Thyroid gland (tissue), 4 donors: ENCODE measurements around the gene TENM3. TPM values are rescaled to one million over a fixed set of nuclear protein-coding genes. Genes with fewer than 3 reads are reported as not detected.

Source experiments
- DNase-seq, 2 donors: peaks; one replicate each; pipeline ENCODE4 v3.0.0-alpha.2; 2019
- H3K27ac ChIP-seq, 3 donors: fragments of 200-600 bp; sonication (generic); 1 replicate in 2 of 3; 2 replicates in 1 of 3; pipeline ENCODE4 v1.5.1; 2016 to 2019; ENCODE audit warnings: mild to moderate bottlenecking in 1 of 3, moderate library complexity in 1 of 3
- H3K27me3 ChIP-seq: fragments of 200-600 bp; sonication (generic); one replicate; pipeline ENCODE4 v1.5.1; 2019
- H3K36me3 ChIP-seq, 2 donors: fragments of 200-600 bp; sonication (generic); one replicate each; pipeline ENCODE4 v1.5.1; 2016 to 2019
- H3K4me1 ChIP-seq, 2 donors: fragments of 200-600 bp; sonication (generic); one replicate each; pipeline ENCODE4 v1.5.1; 2017 to 2019
- H3K4me3 ChIP-seq, 3 donors: fragments of 200-600 bp; sonication (generic); replicated peaks in 1 of 3; 1 replicate in 2 of 3; 2 replicates in 1 of 3; pipeline ENCODE4 v1.5.1; 2016; ENCODE audit warnings: mild to moderate bottlenecking in 1 of 3
- H3K9me3 ChIP-seq: fragments of 200-600 bp; sonication (generic); one replicate; pipeline ENCODE4 v1.5.1; 2017
- POLR2A ChIP-seq, 2 donors: fragments of 450-650 bp; IDR thresholded peaks; one replicate each; pipeline ENCODE4 v1.6.1; 2017; ENCODE audit warnings: antibody characterized with exemption in 2 of 2, mild to moderate bottlenecking in 2 of 2, moderate library complexity in 1 of 2
- WGBS, 2 donors: methylation state at CpG; one replicate each; pipeline ENCODE4 v1.1.5; 2017; 5-methylcytosine and 5-hydroxymethylcytosine counted together
- intact Hi-C: fragments of 100-400 bp; cut with DNase I; formaldehyde crosslinking; loops from one replicate; pipeline ENCODE4 v1.15.1; 2023
- total RNA-seq, 4 donors: library from RNA; depleted of rRNA; stranded (reverse); fragments of >200 nt; gene quantifications; one replicate each; pipeline ENCODE4 v1.2.3, GENCODE V29; 2016
- TF ChIP-seq, protein P1 (sequence below), 6 experiments: fragments of 200-600 bp in 3 of 6; fragments of 450-650 bp in 3 of 6; sonication (generic) in 3 of 6; IDR thresholded peaks; one replicate each; pipeline ENCODE4 v1.5.1; 2016 to 2019; ENCODE audit warnings: antibody characterized with exemption in 6 of 6, mild to moderate bottlenecking in 2 of 6, inconsistent platforms in 1 of 6, moderate library complexity in 1 of 6

Gene TENM3
- total RNA-seq, 4 donors from 2014 or later: 41.8 to 82.2 (median 68.1) TPM

DNA sequence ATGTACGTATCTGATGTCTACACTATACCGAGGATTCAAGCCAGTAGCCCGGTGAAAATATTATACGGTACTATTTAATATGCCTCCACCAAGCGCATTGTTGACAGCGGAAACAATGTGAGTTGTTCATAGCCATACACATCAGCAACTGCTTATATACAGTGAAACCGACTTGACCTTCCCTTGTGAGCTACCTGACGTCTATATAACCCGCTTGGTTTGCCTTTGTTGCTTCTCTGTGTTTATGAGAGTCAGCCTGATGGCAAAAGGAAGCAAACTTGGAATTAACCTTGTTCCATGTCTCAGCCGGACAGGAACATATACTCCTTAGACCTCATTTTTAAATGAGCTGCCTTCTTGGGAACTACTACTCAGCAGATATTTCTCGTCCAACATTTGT is 462.2 kb downstream of the TENM3 start:
- Histone ChIP-seq H3K36me3 (no peaks in the 10 kb centered on the region), H3K4me1 (no peaks in the 10 kb centered on the region), H3K9me3 (no peaks in the 10 kb centered on the region), H3K4me3 (no peak overlapping the region), H3K27me3 (no peaks in the 10 kb centered on the region), H3K27ac (no peak overlapping the region)
- 95 to 97% methylated on average over 11 of the region's 11 CpGs for WGBS, 2 donors
- TF ChIP-seq, protein P1, sequence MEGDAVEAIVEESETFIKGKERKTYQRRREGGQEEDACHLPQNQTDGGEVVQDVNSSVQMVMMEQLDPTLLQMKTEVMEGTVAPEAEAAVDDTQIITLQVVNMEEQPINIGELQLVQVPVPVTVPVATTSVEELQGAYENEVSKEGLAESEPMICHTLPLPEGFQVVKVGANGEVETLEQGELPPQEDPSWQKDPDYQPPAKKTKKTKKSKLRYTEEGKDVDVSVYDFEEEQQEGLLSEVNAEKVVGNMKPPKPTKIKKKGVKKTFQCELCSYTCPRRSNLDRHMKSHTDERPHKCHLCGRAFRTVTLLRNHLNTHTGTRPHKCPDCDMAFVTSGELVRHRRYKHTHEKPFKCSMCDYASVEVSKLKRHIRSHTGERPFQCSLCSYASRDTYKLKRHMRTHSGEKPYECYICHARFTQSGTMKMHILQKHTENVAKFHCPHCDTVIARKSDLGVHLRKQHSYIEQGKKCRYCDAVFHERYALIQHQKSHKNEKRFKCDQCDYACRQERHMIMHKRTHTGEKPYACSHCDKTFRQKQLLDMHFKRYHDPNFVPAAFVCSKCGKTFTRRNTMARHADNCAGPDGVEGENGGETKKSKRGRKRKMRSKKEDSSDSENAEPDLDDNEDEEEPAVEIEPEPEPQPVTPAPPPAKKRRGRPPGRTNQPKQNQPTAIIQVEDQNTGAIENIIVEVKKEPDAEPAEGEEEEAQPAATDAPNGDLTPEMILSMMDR (IDR thresholded peaks at IDR 0.05): no peak
- intact Hi-C loops: no loop called here
- DNase-seq: no peak

DNA sequence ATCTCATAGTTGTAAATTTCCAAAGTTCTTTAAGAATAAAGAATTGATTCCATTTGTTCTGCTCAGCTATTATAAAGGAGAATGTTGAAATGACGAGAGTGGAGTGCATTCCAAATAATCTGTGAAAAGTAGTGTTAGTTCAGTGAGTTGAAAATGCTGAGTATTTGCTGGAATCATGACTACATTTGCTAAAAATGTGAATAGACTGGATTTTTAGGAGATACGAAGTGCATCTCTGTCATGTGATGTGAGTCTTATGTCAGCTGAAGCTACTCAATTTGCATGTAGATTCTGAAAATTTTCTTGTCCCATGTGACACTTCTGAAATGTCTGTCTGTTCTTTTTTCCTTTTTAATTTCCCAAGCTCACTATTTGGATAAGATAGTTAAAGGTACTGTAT is 468.0 kb downstream of the TENM3 start:
- intact Hi-C loops: no loop called here
- Histone ChIP-seq H3K9me3 (no peaks in the 10 kb centered on the region), H3K4me3 (no peak overlapping the region), H3K36me3 (no peaks in the 10 kb centered on the region), H3K27ac (no peak overlapping the region), H3K4me1 (no peaks in the 10 kb centered on the region), H3K27me3 (no peaks in the 10 kb centered on the region)
- WGBS, 2 donors: 38 to 70% methylated on average over 2 of the region's 2 CpGs
- TF ChIP-seq POLR2A (IDR thresholded peaks at IDR 0.05): no peak
- TF ChIP-seq, protein P1 (IDR thresholded peaks at IDR 0.05): no peak
- no peak for DNase-seq

DNA sequence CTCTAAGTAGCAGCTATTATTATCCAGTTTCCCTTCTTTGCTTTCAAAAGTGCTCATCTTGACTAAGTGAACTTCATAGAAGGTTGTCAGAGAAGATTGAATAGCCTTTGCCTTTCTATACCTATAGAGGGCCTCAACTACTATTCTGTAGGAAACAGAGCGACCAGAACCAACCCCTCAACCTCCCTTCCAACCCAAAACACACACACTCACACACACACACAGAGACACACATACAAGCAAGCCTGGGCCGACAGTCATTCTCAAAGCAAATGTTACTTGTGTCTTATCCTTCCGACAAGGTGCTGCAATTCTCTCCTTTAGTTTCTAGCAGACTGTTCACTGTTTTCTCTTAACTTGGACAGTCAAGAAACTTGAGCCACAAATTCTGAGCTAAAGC is 472.3 kb downstream of the TENM3 start:
- intact Hi-C loops: no loop called here
- no peak overlapping the region for H3K4me3 ChIP-seq
- no peak for DNase-seq
- no peaks in the 10 kb centered on the region for H3K27me3 ChIP-seq
- no peak overlapping the region for H3K27ac ChIP-seq
- H3K9me3 ChIP-seq: no peaks in the 10 kb centered on the region
- H3K4me1 ChIP-seq: no peaks in the 10 kb centered on the region
- no peaks in the 10 kb centered on the region for H3K36me3 ChIP-seq
- TF ChIP-seq, protein P1 (IDR thresholded peaks at IDR 0.05): no peak
- no peak for TF ChIP-seq POLR2A (IDR thresholded peaks at IDR 0.05)
- WGBS, 2 donors: 88 to 90% methylated on average over 3 of the region's 3 CpGs

DNA sequence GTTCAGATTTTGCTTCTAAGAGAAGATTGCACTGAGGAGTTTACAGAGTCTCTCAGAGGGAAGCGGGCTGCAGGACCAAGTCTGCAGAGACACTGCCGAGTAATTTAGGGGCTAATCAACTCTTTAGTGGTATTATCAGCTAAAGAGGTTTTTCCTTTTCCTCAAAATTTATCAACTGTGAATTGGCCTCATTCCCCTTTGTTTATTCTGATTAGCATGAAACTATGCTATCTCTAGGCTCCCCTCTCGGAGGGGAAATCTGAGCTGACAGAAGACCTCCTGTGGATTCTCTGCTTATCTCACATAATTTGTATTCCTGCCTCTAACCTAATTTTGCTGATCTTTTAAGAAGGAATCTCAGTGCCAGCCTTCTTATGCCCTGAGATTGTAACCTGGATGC is 473.0 kb downstream of the TENM3 start:
- Histone ChIP-seq H3K9me3 (no peaks in the 10 kb centered on the region), H3K27ac (no peak overlapping the region), H3K4me1 (no peaks in the 10 kb centered on the region), H3K27me3 (no peaks in the 10 kb centered on the region), H3K36me3 (no peaks in the 10 kb centered on the region), H3K4me3 (no peak overlapping the region)
- WGBS, 2 donors: 81 to 84% methylated on average over 3 of the region's 3 CpGs
- TF ChIP-seq, protein P1 (IDR thresholded peaks at IDR 0.05): no peak
- TF ChIP-seq POLR2A (IDR thresholded peaks at IDR 0.05): no peak
- intact Hi-C loops: no loop called here
- no peak for DNase-seq

DNA sequence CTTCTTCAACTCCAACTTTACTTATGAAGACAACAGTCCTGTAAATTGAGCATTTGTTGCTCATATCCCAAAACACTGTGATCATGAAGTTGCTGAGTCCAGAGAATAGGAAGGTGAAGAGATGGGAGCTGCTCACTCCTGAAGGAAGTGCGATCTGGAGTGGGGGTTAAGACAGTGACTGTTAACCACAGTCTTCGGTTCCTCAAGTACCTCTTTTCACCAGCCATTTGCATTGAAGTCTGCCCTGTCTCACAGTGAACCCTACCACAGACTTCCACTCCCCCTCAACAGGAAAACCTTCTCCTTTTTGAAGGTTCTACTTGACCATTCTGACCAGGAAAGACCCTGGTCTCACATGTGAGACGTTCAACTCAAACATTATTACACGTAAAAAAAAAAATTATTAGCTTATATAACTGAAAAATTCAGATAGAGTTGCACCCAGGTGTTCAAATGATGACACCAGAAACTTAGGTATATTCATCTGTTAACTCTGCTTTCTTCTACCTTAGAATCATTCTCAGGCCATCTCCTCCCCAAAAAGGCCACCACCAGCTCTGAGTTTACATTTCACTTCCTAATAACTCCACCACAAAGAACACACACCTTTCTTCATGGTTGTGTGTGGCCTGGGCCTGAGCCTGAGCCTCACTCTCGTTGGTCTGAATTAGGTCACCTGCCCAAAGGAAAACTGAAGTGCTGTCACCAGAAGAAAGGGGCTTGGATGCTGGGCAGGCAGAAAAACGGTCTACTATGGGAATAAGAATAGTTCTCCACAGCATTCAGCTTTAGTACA is 474.8 kb downstream of the TENM3 start:
- H3K9me3 ChIP-seq: no peaks in the 10 kb centered on the region
- no peaks in the 10 kb centered on the region for H3K36me3 ChIP-seq
- intact Hi-C loops: no loop called here
- no peaks in the 10 kb centered on the region for H3K27me3 ChIP-seq
- 86 to 89% methylated on average over 6 of the region's 6 CpGs for WGBS, 2 donors
- H3K4me3 ChIP-seq: no peak overlapping the region
- TF ChIP-seq, protein P1 (IDR thresholded peaks at IDR 0.05): no peak
- TF ChIP-seq POLR2A (IDR thresholded peaks at IDR 0.05): no peak
- DNase-seq: no peak
- no peak overlapping the region for H3K27ac ChIP-seq
- no peaks in the 10 kb centered on the region for H3K4me1 ChIP-seq
